Cardiac muscle cell (in vitro differentiated cells and primary cell): ENCODE data around the gene ANXA5. TPM values are rescaled to one million over a fixed set of nuclear protein-coding genes. Genes with fewer than 3 reads are reported as not detected.
"Not testable (repeated sequence)": the region's sequence is repeated elsewhere in the genome, so short reads cannot be mapped to it uniquely, and the experiment has no call there.

Experiments
- DNase-seq, 2 donors: peaks; one replicate each; pipeline versions ENCODE4 v3.0.0 to v3.0.0-alpha.2; 2010 to 2017; ENCODE audit warnings: low read depth in 1 of 2, low spot score in 1 of 2
- H3K27ac ChIP-seq: fragments of 200-600 bp; sonication (generic); 2 replicates; pipeline ENCODE4 v1.5.1; 2016
- H3K27me3 ChIP-seq: fragments of 200-600 bp; sonication (generic); 2 replicates; pipeline ENCODE4 v1.6.0; 2016; ENCODE audit warnings: control low read depth
- H3K36me3 ChIP-seq: fragments of 200-600 bp; sonication (generic); 2 replicates; pipeline ENCODE4 v1.5.1; 2016; ENCODE audit warnings: control low read depth
- H3K4me1 ChIP-seq: fragments of 200-600 bp; sonication (generic); 2 replicates; pipeline ENCODE4 v1.8.1; 2017; ENCODE audit warnings: low read depth, mild to moderate bottlenecking, mixed run types
- H3K4me3 ChIP-seq: fragments of 200-600 bp; sonication (generic); 2 replicates; pipeline ENCODE4 v1.5.1; 2016; ENCODE audit warnings: mild to moderate bottlenecking
- H3K9me3 ChIP-seq: fragments of 200-600 bp; sonication (generic); 2 replicates; pipeline ENCODE4 v1.5.1; 2017; ENCODE audit warnings: low read depth, mild to moderate bottlenecking, control low read depth
- polyA plus RNA-seq: library from polyadenylated mRNA; unstranded; fragments of >200 nt; fragmentation: Nextera tagmentation; extraction: Ambion mirVana; gene quantifications from 2 replicates; pipeline ENCODE4 v1.2.1, GENCODE V29; 2016
- total RNA-seq: library from RNA; depleted of rRNA; stranded (reverse); fragments of >200 nt; gene quantifications from 2 replicates; pipeline ENCODE4 v1.2.3, GENCODE V29; 2016
- TF ChIP-seq, protein P1 (sequence below): IDR thresholded peaks from 2 replicates; pipeline ENCODE4 v1.5.1; 2012; ENCODE audit warnings: low read depth, mild to moderate bottlenecking, low read length

ANXA5 gene
- total and polyA plus RNA-seq, 2 experiments from 2014 or later: 98.2 to 263 TPM

DNA sequence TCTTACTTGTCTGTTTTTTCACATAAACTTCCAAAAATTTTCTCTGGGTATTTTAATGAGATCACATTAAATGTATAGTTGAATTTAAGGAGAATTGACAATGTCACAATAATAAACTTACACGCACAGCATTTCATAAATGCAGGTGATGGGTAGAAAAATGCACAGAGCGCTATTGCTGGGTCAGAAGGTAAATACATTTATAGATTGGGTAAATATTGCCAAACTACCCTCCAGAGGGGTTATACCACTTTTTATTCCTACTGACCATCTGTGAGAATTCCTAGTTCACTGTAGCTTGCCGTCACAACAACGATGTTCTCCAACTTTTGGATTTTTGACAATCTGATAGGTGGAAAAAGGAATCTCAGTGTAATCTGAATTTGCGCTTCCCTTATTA lies 34.6 kb downstream of the ANXA5 start:
- DNase-seq: no peak
- H3K9me3 ChIP-seq: no peaks in the 10 kb centered on the region

DNA sequence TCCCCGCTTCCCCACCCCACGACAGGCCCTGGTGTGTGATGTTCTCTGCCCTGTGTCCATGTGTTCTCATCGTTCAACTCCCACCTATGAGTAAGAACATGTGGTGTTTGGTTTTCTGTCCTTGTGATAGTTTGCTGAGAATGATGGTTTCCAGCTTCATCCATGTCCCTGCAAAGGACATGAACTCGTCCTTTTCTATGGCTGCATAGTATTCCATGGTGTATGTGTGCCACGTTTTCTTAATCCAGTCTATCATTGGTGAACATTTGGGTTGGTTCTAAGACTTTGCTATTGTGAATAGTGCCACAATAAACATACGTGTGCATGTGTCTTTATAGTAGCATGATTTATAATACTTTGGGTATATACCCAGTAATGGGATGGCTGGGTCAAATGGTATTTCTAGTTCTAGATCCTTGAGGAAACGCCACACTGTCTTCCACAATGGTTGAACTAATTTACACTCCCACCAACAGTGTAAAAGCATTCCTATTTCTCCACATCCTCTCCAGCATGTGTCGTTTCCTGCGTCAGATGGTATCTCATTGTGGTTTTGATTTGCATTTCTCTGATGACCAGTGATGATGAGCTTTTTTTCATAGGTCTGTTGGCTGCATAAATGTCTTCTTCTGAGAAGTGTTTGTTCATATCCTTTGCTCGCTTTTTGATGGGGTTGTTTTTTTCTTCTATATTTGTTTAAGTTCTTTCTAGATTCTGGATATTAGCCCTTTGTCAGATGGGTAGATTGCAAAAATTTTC lies 36.4 kb downstream of the ANXA5 start:
- H3K27me3 ChIP-seq, H3K4me1 ChIP-seq, H3K27ac ChIP-seq, H3K4me3 ChIP-seq, H3K36me3 ChIP-seq, H3K9me3 ChIP-seq: not testable (repeated sequence)
- DNase-seq: peak in 1 of 2 donors; percentile 71

More for the DNA sequence above, 34.6 kb downstream of the ANXA5 start:
- no peak overlapping the region for H3K4me3 ChIP-seq
- no peak overlapping the region for H3K27ac ChIP-seq
- H3K36me3 ChIP-seq: no peaks in the 10 kb centered on the region
- no peaks in the 10 kb centered on the region for H3K4me1 ChIP-seq
- no peaks in the 10 kb centered on the region for H3K27me3 ChIP-seq
- TF ChIP-seq, protein P1, sequence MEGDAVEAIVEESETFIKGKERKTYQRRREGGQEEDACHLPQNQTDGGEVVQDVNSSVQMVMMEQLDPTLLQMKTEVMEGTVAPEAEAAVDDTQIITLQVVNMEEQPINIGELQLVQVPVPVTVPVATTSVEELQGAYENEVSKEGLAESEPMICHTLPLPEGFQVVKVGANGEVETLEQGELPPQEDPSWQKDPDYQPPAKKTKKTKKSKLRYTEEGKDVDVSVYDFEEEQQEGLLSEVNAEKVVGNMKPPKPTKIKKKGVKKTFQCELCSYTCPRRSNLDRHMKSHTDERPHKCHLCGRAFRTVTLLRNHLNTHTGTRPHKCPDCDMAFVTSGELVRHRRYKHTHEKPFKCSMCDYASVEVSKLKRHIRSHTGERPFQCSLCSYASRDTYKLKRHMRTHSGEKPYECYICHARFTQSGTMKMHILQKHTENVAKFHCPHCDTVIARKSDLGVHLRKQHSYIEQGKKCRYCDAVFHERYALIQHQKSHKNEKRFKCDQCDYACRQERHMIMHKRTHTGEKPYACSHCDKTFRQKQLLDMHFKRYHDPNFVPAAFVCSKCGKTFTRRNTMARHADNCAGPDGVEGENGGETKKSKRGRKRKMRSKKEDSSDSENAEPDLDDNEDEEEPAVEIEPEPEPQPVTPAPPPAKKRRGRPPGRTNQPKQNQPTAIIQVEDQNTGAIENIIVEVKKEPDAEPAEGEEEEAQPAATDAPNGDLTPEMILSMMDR: no peak

DNA sequence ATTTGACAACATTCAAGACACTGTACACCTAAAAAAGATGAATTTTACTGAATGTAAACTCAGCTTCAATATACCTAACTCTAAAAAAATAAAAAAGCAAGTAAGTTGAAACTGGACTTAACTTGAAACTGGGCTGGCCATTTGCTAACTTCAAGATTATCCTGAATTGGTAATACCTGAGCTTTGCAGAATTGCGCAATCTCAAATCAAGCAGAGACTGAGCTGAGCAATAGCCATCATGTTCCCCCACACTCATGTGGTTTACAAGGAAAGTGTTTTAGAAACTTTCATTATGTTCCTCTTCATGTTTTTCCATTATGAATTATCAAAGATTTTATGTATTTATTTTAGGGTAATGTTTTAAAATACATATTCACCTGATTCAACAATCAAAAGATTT lies 38.7 kb downstream of the ANXA5 start:
- no peak overlapping the region for H3K27ac ChIP-seq
- H3K4me3 ChIP-seq: no peak overlapping the region
- H3K4me1 ChIP-seq: peaks cover 9% of the 10 kb centered on the region
- H3K9me3 ChIP-seq: no peaks in the 10 kb centered on the region
- TF ChIP-seq, protein P1: no peak
- no peaks in the 10 kb centered on the region for H3K36me3 ChIP-seq
- no peak for DNase-seq
- H3K27me3 ChIP-seq: no peaks in the 10 kb centered on the region

DNA sequence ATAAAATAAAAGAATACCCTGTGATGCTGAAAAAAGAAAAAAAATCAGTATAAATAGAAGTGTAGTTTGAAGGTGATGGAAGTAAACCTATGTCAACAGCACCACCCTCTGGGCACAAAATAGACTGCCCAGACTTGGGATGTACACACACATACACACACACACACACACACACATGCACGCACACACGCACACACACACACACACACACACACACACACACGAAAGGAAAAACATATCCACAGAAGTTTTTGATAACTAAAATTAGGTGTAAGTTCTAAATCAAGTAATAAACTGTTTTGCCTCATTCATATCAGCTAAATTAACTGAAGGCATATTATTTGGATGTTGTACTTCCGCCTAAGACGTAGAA lies 40.5 kb downstream of the ANXA5 start:
- Histone ChIP-seq H3K9me3 (no peaks in the 10 kb centered on the region), H3K4me3 (no peak overlapping the region), H3K27ac (no peak overlapping the region), H3K27me3 (no peaks in the 10 kb centered on the region), H3K4me1 (peaks cover 9% of the 10 kb centered on the region), H3K36me3 (no peaks in the 10 kb centered on the region)
- TF ChIP-seq, protein P1: peak; percentile 55
- peak; percentile 70 to 84 for DNase-seq

DNA sequence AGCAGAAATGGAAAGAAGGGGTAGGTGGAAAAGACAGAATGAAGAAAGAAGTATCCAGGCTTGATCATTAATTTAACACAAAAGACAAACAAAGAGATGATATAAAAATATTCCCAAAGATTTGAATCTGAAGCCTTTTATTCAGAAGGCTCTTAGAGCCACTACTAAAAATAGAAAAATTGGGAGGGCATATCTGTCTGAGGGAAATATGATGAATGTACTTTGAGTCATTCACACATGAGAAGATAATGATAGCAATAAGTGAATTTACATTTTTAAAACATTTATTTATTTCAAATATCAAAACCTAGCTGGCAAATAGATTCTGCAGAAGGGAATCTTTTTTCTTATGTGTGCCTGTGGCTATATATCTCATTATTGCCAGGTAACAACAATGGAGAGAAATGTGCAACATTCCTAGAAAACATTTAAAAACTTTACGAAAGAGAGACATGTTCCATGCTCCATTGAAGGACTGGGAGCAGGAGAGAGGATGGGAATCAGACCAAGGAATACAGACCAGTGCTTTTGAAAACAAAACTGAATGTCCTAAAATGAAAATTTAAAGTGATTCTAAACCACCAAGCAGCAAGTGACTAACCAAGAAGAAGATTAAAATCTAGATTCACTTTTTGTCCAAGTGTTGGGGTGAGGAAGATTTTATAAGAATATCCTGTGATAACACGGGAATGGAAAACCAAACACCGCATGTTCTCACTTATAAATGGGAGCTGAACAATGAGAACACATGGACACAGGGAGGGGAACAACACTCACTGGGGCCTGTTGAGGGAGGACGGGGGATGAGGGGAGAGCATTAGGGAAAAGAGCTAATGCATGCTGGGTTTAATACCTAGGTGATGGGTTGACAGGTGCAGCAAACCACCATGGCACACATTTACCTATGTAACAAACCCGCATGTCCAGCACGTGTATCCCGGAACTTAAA lies 41.2 kb downstream of the ANXA5 start:
- Histone ChIP-seq H3K4me3 (no peak overlapping the region), H3K27ac (no peak overlapping the region), H3K36me3 (no peaks in the 10 kb centered on the region), H3K27me3 (no peaks in the 10 kb centered on the region), H3K4me1 (peaks cover 9% of the 10 kb centered on the region), H3K9me3 (no peaks in the 10 kb centered on the region)
- TF ChIP-seq, protein P1: no peak
- DNase-seq: no peak

DNA sequence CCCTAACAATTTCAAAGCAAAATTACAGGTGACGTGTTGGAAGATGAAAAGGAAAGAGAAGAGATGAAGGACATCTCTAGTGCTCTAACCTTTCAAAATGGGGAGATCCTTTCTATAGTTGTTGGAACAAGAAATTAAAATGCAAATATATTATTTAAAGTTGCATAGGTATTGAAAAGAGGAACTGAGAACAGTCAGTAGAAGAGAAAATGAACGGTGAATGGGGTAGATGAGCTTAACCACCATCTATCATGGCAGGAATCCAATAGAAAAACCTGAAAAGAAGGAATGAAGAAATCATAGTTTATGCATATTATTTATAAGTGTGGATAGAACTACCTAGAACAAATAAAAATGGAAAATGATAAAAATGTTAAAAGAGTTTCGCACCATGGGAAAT lies 42.0 kb downstream of the ANXA5 start:
- H3K9me3 ChIP-seq: no peaks in the 10 kb centered on the region
- no peak for DNase-seq
- TF ChIP-seq, protein P1: no peak
- no peak overlapping the region for H3K27ac ChIP-seq
- H3K4me3 ChIP-seq: no peak overlapping the region
- no peaks in the 10 kb centered on the region for H3K36me3 ChIP-seq
- H3K4me1 ChIP-seq: peaks cover 9% of the 10 kb centered on the region
- H3K27me3 ChIP-seq: no peaks in the 10 kb centered on the region
